Cardiac septum (tissue), 1 donor: ENCODE data around the gene TDRD9. TPM values are rescaled to one million over a fixed set of nuclear protein-coding genes. Genes with fewer than 3 reads are reported as not detected.

Experiments
- DNase-seq: peaks from one replicate; pipeline ENCODE4 v3.0.0-alpha.2; 2020; ENCODE audit warnings: low spot score
- intact Hi-C: fragments of 100-400 bp; cut with DNase I; formaldehyde crosslinking; loops from one replicate; pipeline ENCODE4 v1.14.0; 2022
- total RNA-seq: library from RNA; stranded (reverse); fragmentation: NEBNext Ultra II Directional; extraction: Animal tissue kit (Norgen Biotek cat#: 25700); gene quantifications from one replicate; pipeline ENCODE4 v1.2.1, GENCODE V29; 2021
- donor health status: DM: no; HTN: no; CAD: no.

The TDRD9 gene
- total RNA-seq, 1 donor from 2014 or later, result 3.3 TPM

GRCh38 chr14:104081261-104081835 lies 153.1 kb downstream of the TDRD9 start:
- no peak for DNase-seq
- intact Hi-C loops, result no loop called here

GRCh38 chr14:104081951-104082464 lies 153.8 kb downstream of the TDRD9 start:
- no peak for DNase-seq
- intact Hi-C loops, result no loop called here

GRCh38 chr14:104082807-104083206 lies 154.6 kb downstream of the TDRD9 start:
- intact Hi-C loops, result no loop called here
- no peak for DNase-seq

- intact Hi-C loops, result loop anchor here (5.0 kb wide), 1 partner anchor 498 kb away; no protein-coding TSS in a partner anchor
- DNase-seq, result no peak
These were observed 156.2 kb downstream of the TDRD9 start for GRCh38 chr14:104084251-104085002.

- no peak for DNase-seq
These were observed 157.0 kb downstream of the TDRD9 start, which contains the start of gene ASPG for GRCh38 chr14:104085032-104085888. ASPG (plus strand) TSS chr14:104085700; CDS start chr14:104085771, 71 bp downstream.

GRCh38 chr14:104085889-104086201 lies 157.6 kb downstream of the TDRD9 start:
- intact Hi-C loops, result loop anchor here (5.0 kb wide), 1 partner anchor 496 kb away; no protein-coding TSS in a partner anchor
- no peak for DNase-seq

More at GRCh38 chr14:104085032-104085888, 157.0 kb downstream of the TDRD9 start, which contains the start of gene ASPG:
- intact Hi-C loops, result loop anchor here (5.0 kb wide), 1 partner anchor 497 kb away; no protein-coding TSS in a partner anchor

GRCh38 chr14:104086210-104086660 lies 158.0 kb downstream of the TDRD9 start:
- DNase-seq, result no peak
- intact Hi-C loops, result loop anchor here (5.0 kb wide), 1 partner anchor 496 kb away; no protein-coding TSS in a partner anchor

- no peak for DNase-seq
- intact Hi-C loops, result loop anchor here (5.0 kb wide), 1 partner anchor 495 kb away; no protein-coding TSS in a partner anchor
These were observed 158.6 kb downstream of the TDRD9 start for GRCh38 chr14:104086661-104087461.

- no peak for DNase-seq
- intact Hi-C loops, result loop anchor here (5.0 kb wide), 1 partner anchor 495 kb away; no protein-coding TSS in a partner anchor
These were observed 159.2 kb downstream of the TDRD9 start for GRCh38 chr14:104087505-104087904.

GRCh38 chr14:104087981-104088850 lies 160.0 kb downstream of the TDRD9 start:
- DNase-seq, result peak; percentile 70
- intact Hi-C loops, result loop anchor here (5.0 kb wide), 1 partner anchor 494 kb away; no protein-coding TSS in a partner anchor

- intact Hi-C loops, result no loop called here
- DNase-seq, result peak; percentile 69
These were observed 162.0 kb downstream of the TDRD9 start for GRCh38 chr14:104090071-104090748.

- intact Hi-C loops, result no loop called here
- DNase-seq, result peak; percentile 71
These were observed 163.0 kb downstream of the TDRD9 start for GRCh38 chr14:104091061-104091926.

GRCh38 chr14:104091927-104092771 lies 163.9 kb downstream of the TDRD9 start:
- intact Hi-C loops, result no loop called here
- DNase-seq, result peak; percentile 69

GRCh38 chr14:104092931-104093365 lies 164.7 kb downstream of the TDRD9 start:
- peak; percentile 75 for DNase-seq
- intact Hi-C loops, result no loop called here

- intact Hi-C loops, result no loop called here
- DNase-seq, result no peak
These were observed 165.3 kb downstream of the TDRD9 start for GRCh38 chr14:104093366-104094055.
